Measurements from ENCODE around the gene AGAP1.

DNA sequence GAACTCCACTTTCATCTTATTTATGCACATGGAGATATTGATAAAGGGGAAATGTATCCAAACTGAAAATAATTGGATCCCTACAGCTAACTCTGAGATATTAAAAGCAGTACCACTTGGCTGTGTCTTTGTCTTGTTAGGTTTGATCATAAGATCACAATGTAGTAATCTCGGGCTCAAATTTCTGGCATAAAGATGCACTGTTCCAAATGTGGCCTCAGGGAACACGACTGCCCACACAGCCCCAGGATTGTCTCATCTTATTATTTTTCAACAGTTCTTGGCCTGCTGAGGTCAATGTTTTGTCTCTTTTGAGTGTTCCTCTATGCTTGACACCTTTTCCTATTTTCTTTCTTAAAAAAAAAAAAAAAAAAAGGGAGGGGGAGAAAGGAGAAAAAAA is 560.3 kb downstream of the AGAP1 start:
- TF ChIP-seq, protein P1, sequence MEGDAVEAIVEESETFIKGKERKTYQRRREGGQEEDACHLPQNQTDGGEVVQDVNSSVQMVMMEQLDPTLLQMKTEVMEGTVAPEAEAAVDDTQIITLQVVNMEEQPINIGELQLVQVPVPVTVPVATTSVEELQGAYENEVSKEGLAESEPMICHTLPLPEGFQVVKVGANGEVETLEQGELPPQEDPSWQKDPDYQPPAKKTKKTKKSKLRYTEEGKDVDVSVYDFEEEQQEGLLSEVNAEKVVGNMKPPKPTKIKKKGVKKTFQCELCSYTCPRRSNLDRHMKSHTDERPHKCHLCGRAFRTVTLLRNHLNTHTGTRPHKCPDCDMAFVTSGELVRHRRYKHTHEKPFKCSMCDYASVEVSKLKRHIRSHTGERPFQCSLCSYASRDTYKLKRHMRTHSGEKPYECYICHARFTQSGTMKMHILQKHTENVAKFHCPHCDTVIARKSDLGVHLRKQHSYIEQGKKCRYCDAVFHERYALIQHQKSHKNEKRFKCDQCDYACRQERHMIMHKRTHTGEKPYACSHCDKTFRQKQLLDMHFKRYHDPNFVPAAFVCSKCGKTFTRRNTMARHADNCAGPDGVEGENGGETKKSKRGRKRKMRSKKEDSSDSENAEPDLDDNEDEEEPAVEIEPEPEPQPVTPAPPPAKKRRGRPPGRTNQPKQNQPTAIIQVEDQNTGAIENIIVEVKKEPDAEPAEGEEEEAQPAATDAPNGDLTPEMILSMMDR (IDR thresholded peaks at IDR 0.05; ENCODE audit: low read depth, low read length, poor library complexity, severe bottlenecking), result no peak
- no peak for TF ChIP-seq EZH2phosphoT487 (IDR thresholded peaks at IDR 0.05; ENCODE audit: borderline replicate concordance, low read length)

Measured in DOHH2 (cell line).